RCC 7860 (cell line): ENCODE results near the gene ST6GALNAC2.

Source experiments
- DNase-seq: peaks from one replicate; pipeline ENCODE4 v3.0.0-alpha.2; 2015; ENCODE audit warnings: low spot score
- FAIRE-seq: peaks from 2 replicates; lab custom pipeline; 2012; peaks lifted over from hg19 to GRCh38; lab: Jason Lieb, UNC

Gene ST6GALNAC2

DNA sequence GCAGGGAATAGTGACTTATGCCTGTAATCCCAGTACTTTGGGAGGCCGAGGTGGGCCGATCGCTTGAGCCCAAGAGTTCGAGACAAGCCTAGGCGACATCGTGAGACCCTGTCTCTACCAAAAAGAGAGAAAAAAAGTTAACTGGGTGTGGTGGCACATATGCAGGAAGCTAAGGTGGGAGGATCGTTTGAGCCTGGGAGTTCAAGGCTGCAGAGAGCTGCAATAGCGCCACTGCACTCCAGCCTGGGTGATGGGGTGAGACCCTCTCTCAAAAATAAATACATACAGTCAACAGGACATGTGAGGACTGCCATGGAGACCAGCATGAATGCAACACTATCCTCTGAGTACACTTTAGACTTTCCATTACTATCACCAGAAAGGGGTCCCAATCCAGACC is 15.4 kb upstream of the ST6GALNAC2 start:
- DNase-seq (no peak), FAIRE-seq (no peak)

GRCh38 chr17:76599694-76600460 is 14.2 kb upstream of the ST6GALNAC2 start:
- no peak for FAIRE-seq
- DNase-seq, result no peak

GRCh38 chr17:76598004-76598439 is 12.4 kb upstream of the ST6GALNAC2 start:
- FAIRE-seq (no peak), DNase-seq (no peak)

- peak; percentile 9 for DNase-seq
- FAIRE-seq, result no peak
Measured at GRCh38 chr17:76597156-76598003, 11.7 kb upstream of the ST6GALNAC2 start.

GRCh38 chr17:76594690-76595089 is 9.0 kb upstream of the ST6GALNAC2 start:
- DNase-seq (no peak), FAIRE-seq (no peak)

- FAIRE-seq (no peak), DNase-seq (no peak)
Measured at GRCh38 chr17:76593959-76594358, 8.3 kb upstream of the ST6GALNAC2 start.

- FAIRE-seq, result no peak
Measured at GRCh38 chr17:76593384-76593826, 7.7 kb upstream of the ST6GALNAC2 start.

DNA sequence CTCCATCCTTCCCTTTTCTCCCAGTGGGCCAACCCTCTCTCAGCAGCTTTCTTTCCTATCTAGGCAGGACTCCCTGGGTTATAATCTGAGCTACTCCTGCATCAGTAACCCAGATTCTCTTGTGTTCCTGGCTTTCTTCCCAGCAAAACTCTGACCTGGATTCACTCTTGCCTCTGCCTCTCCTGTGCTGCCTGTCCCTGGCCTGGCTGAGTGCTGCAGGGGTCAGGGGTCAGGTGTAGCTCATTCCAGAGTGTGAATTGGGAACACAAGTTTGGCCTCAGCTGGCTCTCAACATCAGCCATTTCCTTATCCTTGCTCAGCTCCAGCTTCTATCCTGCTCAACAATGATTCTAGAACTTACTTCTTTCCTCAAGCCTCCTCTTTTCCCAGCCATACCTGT is 2.5 kb upstream of the ST6GALNAC2 start:
- FAIRE-seq (no peak), DNase-seq (no peak)

More at GRCh38 chr17:76593384-76593826, 7.7 kb upstream of the ST6GALNAC2 start:
- DNase-seq, result no peak

GRCh38 chr17:76586741-76587487 is 1.3 kb upstream of the ST6GALNAC2 start:
- DNase-seq, result no peak
- FAIRE-seq, result no peak

- DNase-seq (no peak), FAIRE-seq (no peak)
Measured at GRCh38 chr17:76585033-76585648, 519 bp downstream of the ST6GALNAC2 start.

GRCh38 chr17:76584427-76585032 is 1.1 kb downstream of the ST6GALNAC2 start:
- DNase-seq (no peak), FAIRE-seq (no peak)

- no peak for FAIRE-seq
- DNase-seq, result no peak
Measured at GRCh38 chr17:76582660-76583059, 3.0 kb downstream of the ST6GALNAC2 start.

- no peak for DNase-seq
- no peak for FAIRE-seq
Measured at GRCh38 chr17:76581515-76581914, 4.1 kb downstream of the ST6GALNAC2 start.

DNA sequence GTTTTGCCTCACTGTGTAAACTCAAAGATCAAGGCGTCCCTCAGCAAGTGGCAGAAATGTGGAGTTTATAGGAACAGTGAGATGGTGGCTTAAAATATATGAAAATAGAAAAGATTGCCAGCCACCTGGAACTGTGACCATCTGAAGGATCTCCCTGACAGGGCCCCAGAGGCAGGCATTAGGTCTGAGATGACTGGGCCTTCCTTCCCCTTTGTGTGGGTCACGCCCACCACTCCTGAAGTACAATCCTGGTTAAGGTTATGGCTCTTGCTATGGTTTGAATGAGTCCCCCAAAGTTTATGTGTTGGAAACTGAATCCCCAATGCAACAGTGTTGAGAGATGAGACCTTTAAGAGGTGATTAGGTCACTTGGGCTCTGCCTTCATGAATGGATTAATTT is 6.4 kb downstream of the ST6GALNAC2 start:
- DNase-seq (no peak), FAIRE-seq (no peak)

DNA sequence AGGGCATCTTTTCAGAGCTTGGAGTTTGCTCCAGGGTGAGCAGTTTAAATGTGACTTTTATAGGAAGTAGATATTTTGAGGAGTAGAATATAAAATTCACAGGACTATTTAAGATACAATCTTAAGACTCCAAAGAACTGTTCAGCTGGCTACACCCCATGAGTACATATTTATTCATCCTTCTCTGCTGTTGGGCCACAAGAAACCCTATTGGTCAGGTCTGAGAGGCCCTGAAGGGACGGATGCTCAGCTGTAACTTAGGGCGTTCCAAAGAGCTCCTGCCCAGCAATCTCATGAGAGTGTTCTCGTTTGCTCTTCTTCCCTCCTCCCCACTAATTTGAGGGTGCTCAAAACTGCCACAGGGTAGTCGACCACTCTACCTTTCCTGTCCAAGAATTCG is 7.3 kb downstream of the ST6GALNAC2 start:
- DNase-seq (no peak), FAIRE-seq (no peak)

- DNase-seq, result no peak
- no peak for FAIRE-seq
Measured at GRCh38 chr17:76577876-76578275, 7.8 kb downstream of the ST6GALNAC2 start.

GRCh38 chr17:76576189-76576588 is 9.5 kb downstream of the ST6GALNAC2 start:
- DNase-seq (no peak), FAIRE-seq (no peak)

- FAIRE-seq (no peak), DNase-seq (no peak)
Measured at GRCh38 chr17:76575570-76575969, 10.1 kb downstream of the ST6GALNAC2 start.

GRCh38 chr17:76574166-76574565 is 11.5 kb downstream of the ST6GALNAC2 start:
- FAIRE-seq (no peak), DNase-seq (no peak)

DNA sequence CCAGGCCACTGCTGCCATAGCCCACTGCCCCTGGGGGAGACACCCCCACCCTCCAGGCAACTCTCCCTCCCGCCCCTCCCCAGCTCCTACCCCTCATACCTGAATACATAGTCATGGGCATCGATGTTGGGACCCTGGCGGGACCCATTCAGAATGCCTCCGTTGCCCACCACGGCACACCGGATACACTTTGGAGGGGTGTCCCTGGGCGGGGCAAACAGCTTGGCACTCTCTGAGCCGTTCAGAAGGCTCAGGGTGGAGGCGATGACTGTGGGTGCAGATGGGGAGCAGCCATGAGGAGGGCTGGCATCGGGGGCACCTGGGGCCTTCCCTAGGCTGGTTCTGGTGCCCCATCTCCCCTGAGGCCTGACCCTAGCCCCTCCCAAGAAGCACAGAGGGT is 12.6 kb downstream of the ST6GALNAC2 start:
- FAIRE-seq (no peak), DNase-seq (no peak)
